Ovary (tissue), 9 donors: ENCODE measurements around the gene TMTC2. TPM values are rescaled to one million over a fixed set of nuclear protein-coding genes. Genes with fewer than 3 reads are reported as not detected.

Experiments used
- DNase-seq, 5 donors: peaks; one replicate each; pipeline ENCODE4 v3.0.0-alpha.2; 2019 to 2020
- H3K27ac ChIP-seq, 2 donors: fragments of 200-600 bp; one replicate each; pipeline versions ENCODE4 v1.5.1 to v1.8.0; 2019 to 2022
- H3K27me3 ChIP-seq: fragments of 200-600 bp; one replicate; pipeline ENCODE4 v1.8.0; 2022
- H3K36me3 ChIP-seq: fragments of 200-600 bp; sonication (generic); one replicate; pipeline ENCODE4 v1.5.1; 2019
- H3K4me1 ChIP-seq: one replicate; pipeline ENCODE4 v1.8.1; 2013; ENCODE audit warnings: mild to moderate bottlenecking, moderate library complexity; ENCODE audit not compliant: insufficient read depth
- H3K4me3 ChIP-seq: fragments of 200-600 bp; sonication (generic); one replicate; pipeline ENCODE4 v1.5.1; 2017
- H3K9me3 ChIP-seq, 2 donors: fragments of 200-600 bp in 1 of 2; sonication (generic) in 1 of 2; one replicate each; pipeline versions ENCODE4 v1.5.1 to v1.8.1; 2013 to 2019; ENCODE audit warnings: mild to moderate bottlenecking in 1 of 2, moderate library complexity in 1 of 2
- EP300 ChIP-seq: sonication (generic); formaldehyde crosslinking; IDR thresholded peaks from one replicate; pipeline ENCODE4 v1.6.1; 2017; ENCODE audit warnings: antibody characterized with exemption
- POLR2A ChIP-seq: fragments of 450-650 bp; IDR thresholded peaks from one replicate; pipeline ENCODE4 v1.6.1; 2017; ENCODE audit warnings: antibody characterized with exemption, mild to moderate bottlenecking, moderate library complexity
- WGBS, 3 donors: extraction: QIAGEN DNeasy Blood & Tissue Kit in 1 of 3; methylation state at CpG; one replicate each; pipeline versions ENCODE4 v1.1.5 to v1.1.7; 2013 to 2017; 5-methylcytosine and 5-hydroxymethylcytosine counted together
- intact Hi-C, 4 donors: fragments of 100-400 bp; cut with DNase I; formaldehyde crosslinking; loops; one replicate each; pipeline versions ENCODE4 v1.11.0 to v1.15.1; 2022 to 2023
- polyA plus RNA-seq, 2 donors: library from polyadenylated mRNA; stranded (reverse); fragments of 200-250 nt in 1 of 2; fragments of 350-450 nt in 1 of 2; fragmentation: Illumina TruSeq in 1 of 2; extraction: RNeasy Lipid Tissue Mini Kit (QIAGEN cat#74804) in 1 of 2; gene quantifications; one replicate each; pipeline ENCODE4 v1.2.3, GENCODE V29; 2013 to 2014
- total RNA-seq, 7 donors: library from RNA; depleted of rRNA in 2 of 7; stranded (reverse); fragments of >200 nt in 2 of 7; fragmentation: NEBNext Ultra II Directional in 3 of 7; extraction: Animal tissue kit (Norgen Biotek cat#: 25700) in 3 of 7; gene quantifications; one replicate each; pipeline versions ENCODE4 v1.1.0 to v1.2.4, GENCODE V29; 2016 to 2023
- TF ChIP-seq, protein P1 (sequence below), 3 donors: fragments of 450-650 bp in 2 of 3; fragments of 200-600 bp in 1 of 3; IDR thresholded peaks; one replicate each; pipeline versions ENCODE4 v1.5.1 to v1.8.0; 2016 to 2022; ENCODE audit warnings: antibody characterized with exemption in 3 of 3, mild to moderate bottlenecking in 1 of 3
- donor health status: DM: no; HTN: no; CAD: no; lungs with moderate emphysema.
- donor health status: DM: no; HTN: no; CAD: no.
- donor health status: Bipolar disorder and iron deficiency.
- donor health status: DM: yes; HTN: yes; CAD: no.
- donor health status: DM: no; HTN: no; CAD: no.
- donor health status: DM: yes; HTN: yes; CAD: no.

Gene TMTC2
- total and polyA plus RNA-seq, 9 donors, result 2.0 to 22.6 (median 5.6) TPM

DNA sequence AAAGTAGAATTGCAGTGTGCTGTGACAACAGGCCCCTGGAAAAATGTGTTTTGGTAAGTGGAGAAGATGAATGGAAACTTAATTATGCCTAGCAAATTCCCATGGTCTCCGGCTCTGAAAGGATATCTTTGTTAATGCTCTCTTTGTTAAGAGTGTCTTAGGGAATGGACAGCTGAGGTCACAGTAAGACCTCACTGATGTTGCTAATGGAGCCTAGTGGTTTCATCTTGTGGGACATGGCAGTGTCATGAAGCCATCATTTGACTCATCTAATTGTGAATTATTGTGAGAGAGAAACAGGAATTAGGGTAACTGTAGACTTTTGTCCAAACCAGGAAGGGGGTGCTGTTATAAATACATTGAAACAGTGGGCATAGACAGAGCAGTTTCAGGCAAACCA, 330.3 kb downstream of the TMTC2 start:
- WGBS, 3 donors, result 0% methylated on average over 1 of the region's 1 CpG
- H3K27ac ChIP-seq, result no peak overlapping the region

DNA sequence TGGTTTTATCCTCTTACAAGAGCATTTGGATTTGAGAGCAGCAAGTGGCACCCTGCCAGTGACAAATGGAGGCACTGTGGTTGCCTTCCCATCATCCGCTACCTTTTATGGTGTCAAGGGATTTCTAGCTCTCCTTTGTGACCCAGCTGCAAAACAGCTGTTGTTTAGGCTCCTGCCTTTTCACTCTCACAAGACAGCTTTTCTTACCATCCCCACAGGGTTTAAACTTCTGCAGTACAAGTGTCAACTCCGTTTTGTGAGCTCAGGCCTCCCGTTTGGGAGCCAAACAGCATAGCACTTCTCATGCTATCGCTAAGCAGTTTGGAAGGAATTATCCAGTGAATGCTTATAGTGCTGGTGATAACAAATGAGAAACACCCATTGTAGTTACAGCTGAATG, 331.4 kb downstream of the TMTC2 start:
- no peak overlapping the region for H3K27ac ChIP-seq
- TF ChIP-seq POLR2A (no peak), EP300 (no peak)
- TF ChIP-seq, protein P1, sequence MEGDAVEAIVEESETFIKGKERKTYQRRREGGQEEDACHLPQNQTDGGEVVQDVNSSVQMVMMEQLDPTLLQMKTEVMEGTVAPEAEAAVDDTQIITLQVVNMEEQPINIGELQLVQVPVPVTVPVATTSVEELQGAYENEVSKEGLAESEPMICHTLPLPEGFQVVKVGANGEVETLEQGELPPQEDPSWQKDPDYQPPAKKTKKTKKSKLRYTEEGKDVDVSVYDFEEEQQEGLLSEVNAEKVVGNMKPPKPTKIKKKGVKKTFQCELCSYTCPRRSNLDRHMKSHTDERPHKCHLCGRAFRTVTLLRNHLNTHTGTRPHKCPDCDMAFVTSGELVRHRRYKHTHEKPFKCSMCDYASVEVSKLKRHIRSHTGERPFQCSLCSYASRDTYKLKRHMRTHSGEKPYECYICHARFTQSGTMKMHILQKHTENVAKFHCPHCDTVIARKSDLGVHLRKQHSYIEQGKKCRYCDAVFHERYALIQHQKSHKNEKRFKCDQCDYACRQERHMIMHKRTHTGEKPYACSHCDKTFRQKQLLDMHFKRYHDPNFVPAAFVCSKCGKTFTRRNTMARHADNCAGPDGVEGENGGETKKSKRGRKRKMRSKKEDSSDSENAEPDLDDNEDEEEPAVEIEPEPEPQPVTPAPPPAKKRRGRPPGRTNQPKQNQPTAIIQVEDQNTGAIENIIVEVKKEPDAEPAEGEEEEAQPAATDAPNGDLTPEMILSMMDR (IDR thresholded peaks at IDR 0.05), result no peak
- H3K9me3 ChIP-seq, result no peaks in the 10 kb centered on the region
- H3K36me3 ChIP-seq, result no peaks in the 10 kb centered on the region
- intact Hi-C loops, result no loop called here
- no peak overlapping the region for H3K4me3 ChIP-seq
- H3K27me3 ChIP-seq, result no peaks in the 10 kb centered on the region
- 44 to 72% (median 50%) methylated on average over 4 of the region's 4 CpGs for WGBS, 3 donors
- peaks cover 2% of the 10 kb centered on the region for H3K4me1 ChIP-seq
- no peak for DNase-seq

More for the DNA sequence above, 330.3 kb downstream of the TMTC2 start:
- intact Hi-C loops, result no loop called here
- Histone ChIP-seq H3K9me3 (no peaks in the 10 kb centered on the region), H3K4me1 (peaks cover 2% of the 10 kb centered on the region), H3K27me3 (no peaks in the 10 kb centered on the region), H3K36me3 (no peaks in the 10 kb centered on the region), H3K4me3 (no peak overlapping the region)
- TF ChIP-seq, protein P1 (IDR thresholded peaks at IDR 0.05), result no peak
- TF ChIP-seq POLR2A, result no peak
- TF ChIP-seq EP300, result no peak
- no peak for DNase-seq

DNA sequence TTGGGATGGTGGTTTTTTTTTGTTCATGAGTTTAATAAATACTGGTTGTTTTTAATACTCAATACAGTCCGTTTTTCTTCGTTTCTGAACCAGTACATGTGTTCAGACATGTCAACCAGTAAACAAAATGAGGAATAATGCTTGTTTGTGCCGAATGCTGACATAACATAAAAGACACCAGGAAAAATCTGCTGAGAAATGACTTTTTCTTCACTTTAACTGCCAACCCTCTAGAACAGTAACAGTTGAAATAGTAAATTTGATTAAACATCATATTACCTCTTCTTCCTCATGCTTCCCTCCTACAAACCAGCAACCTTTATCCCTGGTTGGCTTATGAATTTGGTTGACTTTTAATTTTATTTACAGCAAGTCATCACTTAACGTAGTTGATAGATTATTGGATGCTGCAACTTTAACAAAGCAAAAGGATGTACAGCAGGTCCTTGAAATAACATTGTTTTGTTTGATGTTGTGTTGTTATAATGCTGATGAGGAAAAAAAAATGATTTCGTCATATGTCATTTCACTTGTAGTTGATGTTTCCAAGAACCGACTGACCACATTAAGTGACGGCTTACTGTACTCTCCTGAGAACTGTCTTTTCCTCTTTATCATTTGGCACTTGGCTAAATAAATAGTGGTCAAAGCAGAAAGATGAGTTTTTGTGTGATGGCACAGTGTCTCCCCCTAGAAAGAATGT, 340.5 kb downstream of the TMTC2 start:
- 51 to 73% (median 51%) methylated on average over 7 of the region's 7 CpGs for WGBS, 3 donors
- DNase-seq, result no peak

DNA sequence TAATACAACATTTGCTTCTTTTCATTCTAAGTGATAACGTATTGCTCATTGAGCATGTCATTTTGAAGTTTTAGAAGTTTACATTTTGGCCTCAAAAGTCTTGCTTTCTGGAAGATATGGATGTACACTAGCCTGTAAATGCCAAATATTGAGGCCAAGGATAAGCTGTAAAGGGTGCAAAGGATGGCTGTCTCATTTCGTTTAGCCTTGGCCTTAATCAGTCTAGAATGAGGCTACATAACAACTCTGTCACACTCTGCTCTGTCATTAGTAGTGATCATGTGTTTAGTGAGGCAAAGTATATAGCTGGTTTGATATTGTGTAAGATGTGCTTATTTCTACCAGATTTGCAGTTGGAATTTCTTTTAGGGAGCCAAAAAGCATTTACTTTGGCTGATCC, 344.5 kb downstream of the TMTC2 start:
- no peaks in the 10 kb centered on the region for H3K27me3 ChIP-seq
- TF ChIP-seq, protein P1 (IDR thresholded peaks at IDR 0.05), result no peak
- TF ChIP-seq EP300 (no peak), POLR2A (no peak)
- 56 to 66% (median 61%) methylated on average over 2 of the region's 2 CpGs for WGBS, 3 donors
- H3K36me3 ChIP-seq, result no peaks in the 10 kb centered on the region
- no peaks in the 10 kb centered on the region for H3K9me3 ChIP-seq
- H3K4me3 ChIP-seq, result no peak overlapping the region
- intact Hi-C loops, result no loop called here
- H3K4me1 ChIP-seq, result no peaks in the 10 kb centered on the region
- DNase-seq, result no peak
- H3K27ac ChIP-seq, result no peak overlapping the region

More for the DNA sequence above, 340.5 kb downstream of the TMTC2 start:
- TF ChIP-seq EP300, result no peak
- TF ChIP-seq POLR2A, result no peak
- no peak overlapping the region for H3K27ac ChIP-seq
- no peaks in the 10 kb centered on the region for H3K4me1 ChIP-seq
- H3K9me3 ChIP-seq, result no peaks in the 10 kb centered on the region
- no peaks in the 10 kb centered on the region for H3K36me3 ChIP-seq
- H3K4me3 ChIP-seq, result no peak overlapping the region
- intact Hi-C loops, result no loop called here
- no peaks in the 10 kb centered on the region for H3K27me3 ChIP-seq

DNA sequence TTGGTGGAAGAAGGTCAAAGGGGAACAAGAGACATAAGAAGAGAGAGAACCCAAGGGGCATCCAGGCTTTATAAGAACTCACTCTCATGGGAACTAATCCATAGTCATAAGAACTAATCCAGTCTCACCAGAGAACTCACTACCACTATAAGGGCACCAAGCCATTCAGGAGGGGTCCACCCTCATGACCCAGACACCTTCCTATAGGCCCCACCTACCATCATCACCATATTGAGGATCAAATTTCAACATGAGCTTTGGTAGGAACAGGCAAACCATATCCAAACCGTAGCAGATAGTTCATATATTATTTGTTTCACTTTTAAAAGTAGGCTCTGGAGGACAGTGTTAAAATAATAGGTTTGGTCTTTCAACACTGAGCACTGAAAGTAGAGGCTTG, 350.1 kb downstream of the TMTC2 start:
- Histone ChIP-seq H3K27ac (no peak overlapping the region), H3K27me3 (no peaks in the 10 kb centered on the region), H3K9me3 (no peaks in the 10 kb centered on the region), H3K36me3 (no peaks in the 10 kb centered on the region), H3K4me3 (no peak overlapping the region), H3K4me1 (no peaks in the 10 kb centered on the region)
- intact Hi-C loops, result no loop called here
- TF ChIP-seq, protein P1 (IDR thresholded peaks at IDR 0.05), result no peak
- TF ChIP-seq POLR2A (no peak), EP300 (no peak)
- 63 to 73% (median 68%) methylated on average over 1 of the region's 1 CpG for WGBS, 3 donors
- no peak for DNase-seq
